AG10803 (cell line): ENCODE results near the gene MISP3.

Experiments
- DNase-seq: peaks from one replicate; pipeline ENCODE4 v3.0.0; 2010; ENCODE audit warnings: low read depth
- H3K4me3 ChIP-seq: 2 replicates; pipeline ENCODE4 v1.5.1; 2011; ENCODE audit warnings: mild to moderate bottlenecking, low read length, control low read depth
- CTCF ChIP-seq: conservative IDR thresholded peaks from 2 replicates; pipeline ENCODE4 v1.5.1; 2011; ENCODE audit warnings: mild to moderate bottlenecking, low read length, control low read depth, inconsistent platforms

MISP3 gene

GRCh38 chr19:14089662-14090508 lies 17.3 kb downstream of the MISP3 start:
- peak overlapping the region; percentile 61 for H3K4me3 ChIP-seq
- peak; percentile 72 for DNase-seq
- no peak for TF ChIP-seq CTCF

- peak; percentile 91 for DNase-seq
These were observed 18.0 kb downstream of the MISP3 start, which contains the start of gene SAMD1 for GRCh38 chr19:14090509-14091080. Gene SAMD1, minus strand, starts transcription at chr19:14090751.

GRCh38 chr19:14091081-14091812 lies 18.7 kb downstream of the MISP3 start:
- peak; percentile 60 for DNase-seq
- peak; percentile 25 for TF ChIP-seq CTCF

More at GRCh38 chr19:14090509-14091080, 18.0 kb downstream of the MISP3 start, which contains the start of gene SAMD1:
- peak within 1 kb of the TSS; percentile 83 for H3K4me3 ChIP-seq
- no peak for TF ChIP-seq CTCF

GRCh38 chr19:14091813-14092462 lies 19.4 kb downstream of the MISP3 start:
- DNase-seq, result no peak
- H3K4me3 ChIP-seq, result peak overlapping the region; percentile 83
- TF ChIP-seq CTCF, result no peak

More at GRCh38 chr19:14091081-14091812, 18.7 kb downstream of the MISP3 start:
- peak overlapping the region; percentile 83 for H3K4me3 ChIP-seq

- no peak overlapping the region for H3K4me3 ChIP-seq
- no peak for TF ChIP-seq CTCF
- no peak for DNase-seq
These were observed 20.7 kb downstream of the MISP3 start for GRCh38 chr19:14093117-14093823.

- DNase-seq, result no peak
- no peak for TF ChIP-seq CTCF
These were observed 22.3 kb downstream of the MISP3 start for GRCh38 chr19:14094854-14095253.

More at GRCh38 chr19:14094854-14095253, 22.3 kb downstream of the MISP3 start:
- H3K4me3 ChIP-seq, result no peak overlapping the region
